Measurements from ENCODE around the gene EXOSC7.
"Not testable (repeated sequence)": the region's sequence is repeated elsewhere in the genome, so short reads cannot be mapped to it uniquely, and the experiment has no call there.

EXOSC7 gene

DNA sequence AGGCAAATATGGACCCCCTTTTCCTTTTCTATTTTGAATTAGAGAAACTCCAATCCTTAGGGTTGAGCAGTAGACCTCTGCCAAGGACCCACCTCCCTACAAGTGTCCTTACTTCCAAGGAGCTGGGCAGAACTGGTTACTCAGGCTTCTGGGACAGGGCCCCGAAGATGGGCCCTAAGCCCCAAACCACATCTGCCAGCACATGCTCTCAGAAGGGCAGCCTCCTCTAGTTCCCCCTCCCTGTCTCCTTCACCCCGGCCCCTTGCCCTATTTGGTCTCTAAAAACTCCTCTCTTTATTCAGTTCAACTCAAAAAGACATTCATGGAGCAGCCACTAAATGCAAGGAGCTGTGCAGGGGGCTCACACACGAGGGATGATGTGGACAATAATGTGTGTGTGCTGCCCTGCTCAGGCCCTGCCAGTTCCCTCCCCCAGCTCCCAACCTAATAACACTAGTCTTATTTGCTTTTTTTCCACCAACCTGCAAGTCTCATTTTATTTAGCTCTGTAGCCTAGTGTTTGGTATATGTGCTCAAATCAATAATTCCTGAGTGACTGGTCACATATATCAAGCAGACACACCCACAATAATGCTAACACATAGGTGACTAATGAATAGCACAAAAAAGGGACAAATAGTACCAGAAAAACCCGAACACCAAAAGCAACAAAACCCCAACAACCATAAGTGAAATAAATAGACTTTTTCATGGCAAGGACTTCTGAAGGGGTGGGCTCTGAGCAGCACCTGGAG is 12.3 kb upstream of the EXOSC7 start:
- DNase-seq, result no peak

GRCh38 chr3:44965165-44965564 is 10.9 kb upstream of the EXOSC7 start:
- DNase-seq, result no peak

GRCh38 chr3:44966795-44967278 is 9.2 kb upstream of the EXOSC7 start:
- DNase-seq, result no peak

DNA sequence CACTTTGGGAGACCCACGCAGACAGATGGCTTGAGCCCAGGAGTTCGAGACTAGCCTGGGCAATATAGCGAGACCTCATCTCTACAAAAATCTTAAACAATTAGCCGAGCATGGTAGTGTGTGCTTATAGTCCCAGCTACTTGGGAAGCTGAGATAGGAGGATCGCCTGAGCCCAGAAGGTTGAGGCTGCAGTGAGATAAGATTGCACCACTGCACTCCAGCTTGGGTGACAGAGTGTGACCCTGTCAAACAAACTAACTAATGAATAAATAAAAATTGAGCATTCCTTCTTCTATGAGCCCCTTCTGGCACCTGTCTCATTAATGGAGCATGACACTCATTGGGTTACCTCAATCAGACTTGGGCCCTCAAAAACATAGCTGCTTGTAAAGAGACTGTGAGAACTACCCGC is 7.6 kb upstream of the EXOSC7 start:
- no peak for DNase-seq

DNA sequence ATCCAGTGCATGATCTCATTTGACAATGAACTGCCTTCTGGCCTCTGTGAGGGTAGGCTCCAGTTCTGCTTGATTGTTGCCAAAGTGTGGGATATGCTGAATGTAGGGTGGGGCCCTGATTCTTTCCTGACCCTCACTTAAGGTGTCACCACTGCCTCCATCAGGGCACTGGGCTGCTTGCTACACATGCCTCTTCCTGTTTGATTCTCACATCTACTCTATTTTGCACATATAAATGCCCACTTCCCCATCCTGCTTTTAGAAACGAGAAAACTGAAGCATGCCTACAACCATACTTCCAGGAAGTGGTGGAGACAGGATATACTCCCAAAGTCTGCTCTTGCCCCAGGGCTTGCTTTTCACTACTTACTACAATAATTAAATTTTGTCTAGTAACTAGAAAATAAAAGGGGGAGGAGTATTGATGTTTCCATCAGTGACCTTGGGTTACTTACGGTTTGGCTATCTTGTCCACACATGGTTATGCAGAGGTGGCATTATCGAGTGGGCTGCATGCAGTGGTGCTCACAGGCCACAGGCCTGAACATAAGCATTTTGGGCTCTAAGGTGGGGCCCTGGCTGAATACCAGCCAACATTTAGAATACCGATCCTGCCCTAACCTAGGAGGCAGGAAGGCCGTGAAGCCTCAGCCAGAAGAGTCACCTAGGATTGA is 6.8 kb upstream of the EXOSC7 start:
- no peak for DNase-seq

- no peak for DNase-seq
Observed at GRCh38 chr3:44969828-44970179, 6.2 kb upstream of the EXOSC7 start.

GRCh38 chr3:44970926-44971490 is 5.0 kb upstream of the EXOSC7 start:
- DNase-seq, result no peak

DNA sequence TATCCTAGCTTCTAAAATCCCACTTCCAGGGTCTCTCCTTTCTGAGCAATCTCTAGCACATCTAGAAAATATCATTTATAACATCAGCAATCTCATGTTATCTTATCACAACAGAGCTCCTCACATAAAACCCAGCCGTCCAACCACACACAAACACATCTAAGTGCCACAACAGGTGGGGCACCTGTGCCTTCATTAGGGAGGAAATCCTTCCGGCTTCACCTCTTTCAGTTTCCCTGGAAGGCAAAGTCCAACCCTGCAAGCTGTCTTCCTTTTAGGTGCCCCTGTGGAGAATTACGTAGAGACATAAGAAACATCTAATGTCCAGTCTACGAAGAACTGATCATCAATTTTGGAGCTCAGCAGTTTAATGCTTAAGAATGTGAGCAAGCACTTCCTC is 1.6 kb upstream of the EXOSC7 start:
- DNase-seq, result no peak

- no peak for DNase-seq
Observed at GRCh38 chr3:44981220-44981619, 5.2 kb downstream of the EXOSC7 start.

DNA sequence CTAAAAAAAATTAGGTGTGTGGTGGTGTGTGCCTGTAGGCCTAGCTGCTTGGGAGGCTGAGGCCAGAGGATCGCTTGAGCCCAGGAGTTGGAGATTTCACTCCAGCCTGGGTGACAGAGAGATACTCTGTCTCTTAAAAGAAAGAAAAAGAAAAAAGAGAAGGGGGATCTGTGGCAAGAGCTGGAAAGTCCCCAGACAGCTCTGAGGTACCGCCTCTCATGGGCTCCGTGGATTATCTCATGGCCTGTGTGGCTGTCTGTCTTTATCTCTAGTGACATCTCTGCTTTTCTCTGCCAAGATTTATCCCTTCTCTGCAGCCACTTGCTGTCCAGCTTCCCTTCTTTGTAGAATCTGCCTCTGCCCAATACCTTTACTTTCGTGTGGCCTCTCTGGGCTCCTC is 5.7 kb downstream of the EXOSC7 start:
- DNase-seq, result no peak

GRCh38 chr3:44982817-44983216 is 6.8 kb downstream of the EXOSC7 start:
- DNase-seq, result no peak

DNA sequence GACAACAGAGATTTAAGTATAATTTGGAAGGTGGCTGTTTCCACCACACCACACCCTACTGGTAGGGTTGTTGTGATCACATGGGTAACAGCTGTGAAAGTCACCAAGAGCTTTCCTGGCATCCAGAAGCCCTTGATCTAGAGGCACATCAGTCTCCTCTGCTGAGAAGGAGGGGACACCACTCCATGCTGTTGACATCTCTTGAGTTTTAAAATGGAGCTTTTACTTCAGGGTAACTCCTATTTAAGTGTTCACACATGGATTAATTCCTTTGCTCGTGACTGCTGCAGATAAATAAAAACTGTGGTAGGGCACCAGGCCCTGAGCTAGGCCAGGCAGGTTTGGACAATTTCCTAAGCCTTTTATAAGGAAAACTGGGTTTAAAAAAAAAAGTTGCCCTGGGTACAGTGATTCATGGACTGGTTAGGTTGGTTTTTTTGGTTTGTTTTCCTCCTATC is 7.5 kb downstream of the EXOSC7 start:
- DNase-seq, result no peak

DNA sequence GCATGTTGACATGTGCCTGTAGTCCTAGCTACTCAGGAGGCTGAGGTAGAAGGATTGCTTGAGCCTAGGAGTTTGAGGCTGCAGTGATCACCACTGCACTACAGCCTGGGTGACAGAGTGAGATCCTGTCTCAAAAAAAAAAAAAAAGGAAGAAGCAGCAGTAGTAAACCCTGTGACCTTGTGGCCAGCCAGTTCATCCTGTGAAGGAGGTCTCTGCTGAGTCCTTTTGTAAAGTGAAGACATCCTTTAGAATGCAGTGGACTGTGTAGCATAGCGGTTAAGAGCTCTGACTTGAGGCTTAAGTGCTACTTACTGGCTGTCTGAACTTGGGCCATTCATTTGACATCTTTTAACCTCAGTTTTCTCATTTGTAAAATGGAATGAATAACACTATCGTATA is 8.3 kb downstream of the EXOSC7 start:
- DNase-seq, result no peak

DNA sequence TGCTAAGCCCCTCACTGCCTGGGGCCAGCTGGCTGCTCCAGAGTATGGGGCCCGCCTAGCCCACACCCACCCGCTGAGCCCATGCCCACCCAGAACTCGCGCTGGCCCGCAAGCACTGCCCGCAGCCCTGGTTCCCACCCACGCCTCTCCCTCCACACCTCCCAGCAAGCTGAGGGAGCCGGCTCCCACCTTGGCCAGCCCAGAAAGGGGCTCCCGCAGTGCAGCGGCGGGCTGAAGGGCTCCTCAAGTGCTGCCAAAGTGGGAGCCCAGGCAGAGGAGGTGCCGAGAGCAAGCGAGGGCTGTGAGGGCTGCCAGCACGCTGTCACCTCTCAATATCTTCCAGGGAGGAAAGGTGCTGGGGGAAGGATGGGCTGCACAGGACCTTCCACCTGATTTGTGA is 10.3 kb downstream of the EXOSC7 start:
- DNase-seq, result not testable (repeated sequence)

GRCh38 chr3:44987332-44987731 is 11.3 kb downstream of the EXOSC7 start:
- no peak for DNase-seq

DNA sequence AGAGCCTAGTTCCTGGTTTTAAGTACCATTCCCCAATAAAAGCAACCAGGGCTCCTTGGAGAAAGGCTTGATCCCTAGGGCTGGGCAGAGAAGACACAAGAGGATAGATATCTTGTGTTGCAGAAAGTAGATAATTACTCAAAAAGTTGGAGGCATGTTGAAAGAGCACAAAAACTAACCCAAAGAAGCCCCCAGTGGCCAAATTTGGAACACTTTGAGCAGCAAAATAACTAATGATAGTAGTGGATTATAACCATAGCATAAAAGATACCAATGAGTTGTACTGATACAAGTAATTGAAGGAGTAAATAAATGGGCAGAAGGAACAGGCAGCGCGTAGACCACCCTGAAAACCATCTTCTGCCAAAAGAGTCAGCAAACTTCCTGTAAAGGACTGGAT is 12.0 kb downstream of the EXOSC7 start:
- no peak for DNase-seq

GRCh38 chr3:44989141-44989540 is 13.1 kb downstream of the EXOSC7 start:
- DNase-seq, result no peak

GRCh38 chr3:44989636-44990373 is 13.8 kb downstream of the EXOSC7 start:
- no peak for DNase-seq

DNA sequence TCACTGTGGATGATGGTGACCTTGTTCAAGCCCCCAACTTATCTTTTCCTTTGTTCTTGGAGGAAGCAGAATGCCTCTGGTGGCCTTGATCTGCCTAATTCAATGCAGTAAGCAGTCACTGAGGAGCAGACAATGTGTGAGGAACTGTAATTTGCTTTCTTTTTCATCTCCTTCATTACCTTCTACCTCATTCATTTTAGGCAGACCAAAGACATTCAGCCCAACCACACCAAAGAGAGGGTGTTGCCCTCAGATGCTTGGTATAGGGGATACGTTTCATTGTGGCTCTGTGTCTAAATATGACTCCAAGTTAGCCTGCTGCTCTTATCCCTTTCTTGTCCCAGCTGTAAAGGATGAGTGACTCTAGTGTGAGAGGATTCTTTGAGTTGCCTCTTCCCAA is 15.3 kb downstream of the EXOSC7 start:
- no peak for DNase-seq

GRCh38 chr3:44992555-44993470 is 16.8 kb downstream of the EXOSC7 start:
- no peak for DNase-seq

DNA sequence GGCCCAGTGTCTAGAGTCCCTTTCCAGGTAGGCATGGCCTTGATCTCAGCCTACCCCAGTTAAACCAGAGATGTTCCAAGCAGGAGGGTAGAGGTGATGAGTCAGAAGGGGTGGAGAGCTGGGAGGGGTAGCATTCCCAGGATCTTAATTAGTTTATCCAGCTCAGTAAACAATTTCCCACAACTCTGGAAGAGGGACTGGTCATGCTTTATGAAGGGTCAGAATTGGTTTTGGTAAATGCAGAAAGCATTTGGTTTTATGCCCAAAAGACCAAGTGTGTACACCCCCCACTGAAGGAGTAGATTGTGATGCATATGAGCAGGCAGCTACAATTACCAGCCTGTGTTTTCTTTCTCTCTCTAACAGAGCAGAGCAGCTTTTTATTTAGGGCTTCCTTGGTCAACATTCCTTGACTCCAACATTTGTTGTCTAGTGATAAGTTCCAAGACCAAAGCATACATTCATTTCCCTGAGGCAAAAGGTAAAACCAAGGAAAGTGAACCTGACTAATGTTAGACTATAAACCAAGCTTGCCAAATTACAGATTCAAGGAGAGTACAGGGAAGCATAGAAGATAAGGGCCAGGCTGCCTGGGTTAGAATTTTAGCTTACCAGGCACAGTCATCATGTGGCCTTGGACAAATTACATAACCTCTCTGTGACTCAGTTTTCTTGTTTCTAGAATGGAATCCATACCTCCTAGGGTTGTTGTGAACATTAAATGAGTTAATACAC is 17.6 kb downstream of the EXOSC7 start:
- no peak for DNase-seq

Data from NCI-H1092 (cell line).